Lung (tissue), 12 donors: ENCODE measurements around the gene FAM32A. TPM values are rescaled to one million over a fixed set of nuclear protein-coding genes. Genes with fewer than 3 reads are reported as not detected.

Experiments used
- ATAC-seq: fragments of 200-7000 bp; cut with Tn5 transposase; one replicate; pipeline ENCODE4 v1.9.1; 2020; ENCODE audit warnings: moderate number of reproducible peaks; ENCODE audit not compliant: insufficient read depth, low FRiP score
- DNase-seq, 3 donors: peaks; one replicate each; pipeline ENCODE4 v3.0.0-alpha.2; 2013 to 2017
- H3K27ac ChIP-seq, 2 donors: one replicate each; pipeline ENCODE4 v1.5.1; 2013; ENCODE audit warnings: mild to moderate bottlenecking in 2 of 2, moderate library complexity in 2 of 2, control low read depth in 1 of 2, inconsistent platforms in 1 of 2, low read depth in 1 of 2, low read length in 1 of 2
- H3K27me3 ChIP-seq, 3 donors: one replicate each; pipeline ENCODE4 v1.5.1; 2013; ENCODE audit warnings: low read length in 2 of 3; ENCODE audit not compliant: control insufficient read depth in 3 of 3, insufficient read depth in 3 of 3
- H3K36me3 ChIP-seq, 4 donors: one replicate each; pipeline ENCODE4 v1.5.1; 2013; ENCODE audit warnings: low read length in 4 of 4, mild to moderate bottlenecking in 1 of 4, moderate library complexity in 1 of 4; ENCODE audit not compliant: control insufficient read depth in 4 of 4, insufficient read depth in 4 of 4
- H3K4me1 ChIP-seq, 5 donors: one replicate each; pipeline ENCODE4 v1.5.1; 2013; ENCODE audit warnings: low read length in 5 of 5, mild to moderate bottlenecking in 2 of 5, moderate library complexity in 1 of 5; ENCODE audit not compliant: control insufficient read depth in 5 of 5, insufficient read depth in 5 of 5
- H3K4me3 ChIP-seq: one replicate; pipeline ENCODE4 v1.5.1; 2013; ENCODE audit warnings: mild to moderate bottlenecking, control low read depth, moderate library complexity
- H3K9ac ChIP-seq, 2 donors: one replicate each; pipeline ENCODE4 v1.5.1; 2013; ENCODE audit warnings: low read length in 2 of 2, control low read depth in 1 of 2; ENCODE audit not compliant: insufficient read depth in 1 of 2
- H3K9me3 ChIP-seq, 4 donors: one replicate each; pipeline ENCODE4 v1.5.1; 2013; ENCODE audit warnings: low read length in 3 of 4, mild to moderate bottlenecking in 1 of 4, moderate library complexity in 1 of 4; ENCODE audit not compliant: control insufficient read depth in 4 of 4, insufficient read depth in 3 of 4
- CTCF ChIP-seq: IDR thresholded peaks from 2 replicates; pipeline ENCODE4 v1.5.1; 2012; ENCODE audit warnings: mild to moderate bottlenecking; ENCODE audit errors: control extremely low read depth, extremely low read depth
- WGBS, 2 donors: extraction: QIAGEN DNeasy Blood & Tissue Kit; methylation state at CpG; one replicate each; pipeline ENCODE4 v1.1.7; 2013; 5-methylcytosine and 5-hydroxymethylcytosine counted together
- polyA plus RNA-seq, 2 donors: library from polyadenylated mRNA; stranded (reverse); fragments of 200-250 nt; gene quantifications; one replicate each; pipeline ENCODE4 v1.2.1, GENCODE V29; 2013
- total RNA-seq, 2 donors: library from RNA; depleted of rRNA in 1 of 2; stranded (reverse); fragments of >200 nt in 1 of 2; gene quantifications; one replicate each; pipeline ENCODE4 v1.2.1, GENCODE V29; 2014 to 2021
- donor health status: control.
- donor health status: control.
- donor health status: Bipolar disorder and iron deficiency.
- donor health status: healthy.
- donor health status: DM: yes; HTN: yes; CAD: no.

FAM32A gene
- total and polyA plus RNA-seq, 4 donors, result 53.5 to 81.7 (median 68.8) TPM

GRCh38 chr19:16164222-16164890, 20.9 kb upstream of the FAM32A start:
- Histone ChIP-seq H3K9ac (no peak overlapping the region), H3K27me3 (no peaks in the 10 kb centered on the region), H3K4me3 (no peak overlapping the region), H3K4me1 (no peaks in the 10 kb centered on the region), H3K36me3 (no peaks in the 10 kb centered on the region), H3K27ac (no peak overlapping the region), H3K9me3 (no peaks in the 10 kb centered on the region)
- TF ChIP-seq CTCF, result no peak
- DNase-seq (no peak), ATAC-seq (no peak)
- WGBS, 2 donors, result 86 to 91% methylated on average over 13 of the region's 13 CpGs

GRCh38 chr19:16166417-16166816, 18.8 kb upstream of the FAM32A start:
- no peak overlapping the region for H3K9ac ChIP-seq
- H3K27me3 ChIP-seq, result no peaks in the 10 kb centered on the region
- no peak for TF ChIP-seq CTCF
- no peak overlapping the region for H3K27ac ChIP-seq
- DNase-seq (no peak), ATAC-seq (no peak)
- no peaks in the 10 kb centered on the region for H3K36me3 ChIP-seq
- WGBS, 2 donors, result 96 to 100% methylated on average over 1 of the region's 1 CpG
- H3K9me3 ChIP-seq, result no peaks in the 10 kb centered on the region
- no peak overlapping the region for H3K4me3 ChIP-seq
- H3K4me1 ChIP-seq, result no peaks in the 10 kb centered on the region

- no peaks in the 10 kb centered on the region for H3K36me3 ChIP-seq
- WGBS, 2 donors, result 86 to 97% methylated on average over 5 of the region's 5 CpGs
- DNase-seq, result no peak
- H3K27me3 ChIP-seq, result no peaks in the 10 kb centered on the region
- no peak for ATAC-seq
- no peak for TF ChIP-seq CTCF
- no peak overlapping the region for H3K27ac ChIP-seq
- H3K9me3 ChIP-seq, result no peaks in the 10 kb centered on the region
- H3K4me1 ChIP-seq, result no peaks in the 10 kb centered on the region
- no peak overlapping the region for H3K4me3 ChIP-seq
- no peak overlapping the region for H3K9ac ChIP-seq
These were observed 18.2 kb upstream of the FAM32A start for GRCh38 chr19:16167055-16167454.
